Fibroblast of gingiva (primary cell): ENCODE results near the gene PAQR3.
A peak's percentile ranks its signal among the peaks of the same experiment; 100 is the strongest.

Experiments
- DNase-seq: peaks from one replicate; pipeline ENCODE4 v3.0.0-alpha.2; 2011; ENCODE audit warnings: low read depth

Gene PAQR3

DNA sequence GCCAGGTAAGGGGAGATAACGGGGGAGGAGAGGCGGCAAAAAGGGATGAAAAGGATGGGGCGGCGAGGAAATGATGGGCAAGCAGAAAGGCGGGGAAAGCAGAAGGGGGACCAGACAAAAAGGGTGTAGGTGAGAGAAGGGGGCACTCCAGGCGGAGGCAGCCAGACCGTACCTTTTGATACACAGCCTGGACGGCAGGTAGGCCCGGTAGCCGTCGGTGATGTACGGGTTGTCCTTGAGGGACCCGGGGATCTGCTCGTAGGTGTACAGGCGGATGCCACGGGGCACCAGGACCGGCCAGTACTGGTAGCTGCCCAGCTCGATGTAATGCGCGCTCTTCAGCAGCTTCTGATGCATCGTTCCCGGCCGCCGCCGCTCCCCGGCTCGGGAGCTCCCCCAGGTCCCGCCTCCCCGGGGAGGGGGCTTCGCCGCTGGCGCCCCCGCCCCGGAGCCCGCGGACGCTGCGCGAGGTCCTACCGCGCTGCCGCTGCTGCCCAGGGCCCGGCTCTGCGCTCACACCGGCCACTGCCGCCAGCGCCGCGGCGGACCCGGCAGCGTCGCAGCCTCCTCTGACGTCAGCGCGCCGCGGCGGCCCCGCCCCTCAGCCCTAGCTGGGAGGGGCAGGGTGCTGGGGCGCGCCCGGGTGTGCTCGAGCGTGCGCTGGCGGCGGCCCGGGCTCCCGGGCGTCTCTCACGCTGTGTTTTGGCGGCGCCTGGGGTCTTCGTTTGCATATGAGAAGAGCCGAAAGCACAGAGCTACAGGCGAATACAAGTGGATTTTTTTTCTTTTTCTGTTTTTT, at the start of gene PAQR3:
PAQR3 (minus strand) TSS at position 571 of the 799 bp plus-strand sequence; CDS start at position 357, 214 bp downstream.
- peak; percentile 77 for DNase-seq

DNA sequence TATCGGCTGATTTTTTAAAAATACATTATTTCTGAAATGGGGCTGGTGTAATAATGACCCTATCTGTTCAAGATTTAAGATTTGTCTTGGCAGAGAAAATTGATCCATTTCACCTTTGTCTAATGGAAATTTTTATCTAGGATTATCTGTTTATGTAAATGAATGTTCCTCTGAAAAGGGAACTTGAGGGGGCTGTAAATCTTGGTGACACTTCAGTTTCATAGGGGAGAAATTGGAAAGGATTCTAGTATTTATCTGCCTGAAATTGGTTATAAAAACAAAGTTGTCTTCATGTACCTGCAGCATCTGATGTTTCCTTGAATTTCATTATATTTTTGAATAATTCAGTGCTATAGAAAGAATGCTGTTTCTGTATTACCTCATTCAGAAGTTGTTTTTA, 48.4 kb upstream of the PAQR3 start:
- no peak for DNase-seq

DNA sequence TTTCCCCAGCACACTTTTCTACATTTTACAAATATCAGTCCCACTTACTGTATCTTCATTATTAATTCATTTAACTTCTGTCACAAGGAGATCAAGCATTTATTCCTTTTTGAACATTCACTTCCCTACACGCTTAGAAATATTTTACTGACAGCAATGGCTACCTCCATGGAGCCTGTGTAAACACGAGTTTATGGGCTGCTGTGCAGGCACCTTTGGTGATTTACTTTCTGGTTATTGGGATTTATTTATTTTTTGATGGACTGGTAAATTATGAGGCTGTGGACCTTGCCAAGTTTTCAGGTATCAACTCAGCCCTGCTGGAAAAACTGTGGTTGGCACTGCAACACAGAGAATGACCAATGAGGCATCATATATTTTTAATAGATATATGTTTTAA, 45.4 kb upstream of the PAQR3 start:
- no peak for DNase-seq

DNA sequence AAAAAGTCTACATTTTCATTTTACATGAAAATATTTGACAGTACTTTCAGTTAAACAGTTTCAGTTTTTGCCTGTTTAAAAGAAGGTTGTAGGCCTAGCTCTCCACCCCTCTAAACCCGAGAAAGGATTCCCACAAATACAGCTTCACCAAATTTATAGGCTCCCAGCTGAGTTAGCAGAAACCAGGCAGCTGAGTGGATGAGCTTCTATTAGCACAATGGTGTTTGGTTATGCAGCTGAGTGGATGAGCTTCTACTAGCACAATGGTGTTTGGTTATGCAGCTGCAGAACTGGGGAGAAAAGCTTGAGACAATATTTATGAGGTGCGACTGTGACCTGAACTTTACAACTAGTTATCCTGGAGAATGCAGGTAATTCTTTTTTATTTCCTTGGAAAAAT, 36.6 kb upstream of the PAQR3 start:
- no peak for DNase-seq

DNA sequence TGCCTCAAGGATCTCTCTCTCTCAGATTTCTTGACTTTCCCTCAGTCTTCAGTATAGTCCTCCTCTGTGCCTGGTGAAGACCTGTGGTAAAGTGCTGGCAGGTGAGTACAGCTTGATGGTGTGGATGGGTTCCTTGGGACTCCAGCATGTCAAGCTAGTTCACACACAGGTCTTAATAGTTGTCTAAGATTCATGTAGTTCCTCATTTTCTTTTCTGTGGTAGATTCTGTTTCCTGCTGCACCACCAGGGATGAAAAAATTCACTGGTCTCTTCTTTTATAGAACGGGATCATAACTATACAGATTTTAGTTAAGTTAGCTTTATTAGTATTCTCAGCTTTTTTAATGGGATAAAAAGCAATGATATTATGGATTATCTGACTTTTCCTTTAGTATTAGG, 32.5 kb upstream of the PAQR3 start:
- DNase-seq = no peak

GRCh38 chr4:78971326-78971725, 32.1 kb upstream of the PAQR3 start:
- peak; percentile 23 for DNase-seq

DNA sequence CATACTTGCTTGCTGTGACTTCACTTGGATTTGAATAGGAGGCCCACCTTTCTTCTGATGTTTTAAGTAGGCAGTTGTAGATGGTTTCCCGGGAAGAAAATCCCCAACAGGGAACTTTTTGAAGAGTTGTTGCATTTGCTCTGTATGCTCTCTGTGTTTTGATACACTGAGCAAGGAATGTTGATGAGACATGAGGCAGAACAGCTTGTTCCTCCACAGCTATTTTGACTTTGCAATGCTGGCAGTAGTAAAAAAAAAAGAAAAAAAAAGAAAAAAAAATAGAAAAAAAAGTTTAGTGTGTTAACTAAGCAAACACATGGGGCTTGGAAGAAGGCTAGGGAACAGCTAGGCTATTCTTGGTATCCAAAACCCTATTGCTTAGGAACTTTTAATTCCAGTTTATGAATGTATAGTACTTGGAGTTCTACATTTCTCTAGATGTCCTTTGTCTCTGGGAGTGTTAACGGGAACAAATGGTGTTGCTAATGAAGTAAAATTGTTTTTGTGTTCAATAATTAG, 23.4 kb upstream of the PAQR3 start:
- peak; percentile 45 for DNase-seq

GRCh38 chr4:78960926-78961325, 21.7 kb upstream of the PAQR3 start:
- no peak for DNase-seq

- DNase-seq = no peak
These were observed 17.7 kb upstream of the PAQR3 start for GRCh38 chr4:78956975-78957374.

- no peak for DNase-seq
These were observed 14.8 kb upstream of the PAQR3 start for GRCh38 chr4:78953769-78954666.

GRCh38 chr4:78953231-78953630, 14.0 kb upstream of the PAQR3 start:
- no peak for DNase-seq

GRCh38 chr4:78951862-78952472, 12.7 kb upstream of the PAQR3 start:
- DNase-seq = peak; percentile 39

DNA sequence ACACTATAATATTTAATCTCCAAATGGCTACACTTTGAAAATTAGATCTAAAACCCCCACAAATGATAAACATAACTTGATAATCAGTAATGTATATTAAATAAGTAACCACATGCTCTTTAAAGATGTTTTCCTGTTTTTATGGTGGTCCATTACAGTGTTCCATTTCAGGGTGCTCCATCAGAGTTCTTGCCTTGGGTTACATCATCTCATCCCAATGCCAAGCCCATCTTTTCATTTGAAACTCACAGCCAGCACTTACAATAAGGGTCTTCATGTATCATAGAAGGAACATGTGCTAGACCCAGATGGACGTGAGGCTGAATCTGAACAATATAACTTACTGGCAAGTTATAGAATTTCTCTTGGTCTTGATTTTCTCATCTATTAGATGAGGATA, 10.5 kb upstream of the PAQR3 start:
- DNase-seq = no peak

DNA sequence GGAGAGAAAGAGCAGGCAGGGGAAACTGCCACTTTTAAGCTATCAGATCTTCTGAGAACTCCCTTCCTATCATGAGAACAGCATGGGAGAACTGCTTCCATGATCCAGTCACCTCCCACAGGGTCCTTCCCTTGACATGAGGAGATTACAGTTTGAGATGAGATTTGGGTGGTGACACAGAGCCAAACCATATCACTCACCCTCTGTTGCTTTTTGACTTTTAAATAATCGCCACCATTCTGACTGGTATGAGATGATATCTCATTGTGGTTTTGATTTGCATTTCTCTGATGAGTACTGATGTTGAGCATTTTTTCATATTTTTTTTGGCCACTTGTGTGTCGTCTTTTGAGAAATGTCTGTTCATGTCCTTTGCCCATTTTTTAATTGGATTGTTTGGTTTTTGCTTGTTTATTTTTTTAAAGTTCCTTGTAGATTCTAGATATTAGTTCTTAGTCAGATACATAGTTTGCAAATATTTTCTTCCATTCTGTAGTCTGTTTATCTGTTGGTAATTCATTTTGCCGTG, 6.5 kb upstream of the PAQR3 start:
- DNase-seq = no peak

DNA sequence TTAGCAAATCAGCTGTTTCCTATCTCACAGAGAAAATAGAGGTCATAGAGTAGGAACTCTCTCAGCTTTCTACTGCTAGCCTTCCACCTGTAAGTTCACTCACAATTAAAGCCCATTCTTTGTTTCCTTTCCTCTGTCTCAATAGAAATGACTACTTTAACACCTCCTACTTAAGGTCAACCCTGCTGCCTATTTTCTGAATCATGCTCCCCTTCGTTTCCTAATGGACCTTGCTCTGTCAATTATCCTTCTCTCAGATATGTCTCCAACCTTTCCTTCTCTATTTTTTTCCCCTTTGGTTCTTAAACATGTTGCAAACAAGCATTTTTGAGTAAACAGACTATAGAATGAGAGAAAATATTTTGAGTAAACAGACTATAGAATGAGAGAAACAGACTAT, 5.1 kb upstream of the PAQR3 start:
- no peak for DNase-seq

DNA sequence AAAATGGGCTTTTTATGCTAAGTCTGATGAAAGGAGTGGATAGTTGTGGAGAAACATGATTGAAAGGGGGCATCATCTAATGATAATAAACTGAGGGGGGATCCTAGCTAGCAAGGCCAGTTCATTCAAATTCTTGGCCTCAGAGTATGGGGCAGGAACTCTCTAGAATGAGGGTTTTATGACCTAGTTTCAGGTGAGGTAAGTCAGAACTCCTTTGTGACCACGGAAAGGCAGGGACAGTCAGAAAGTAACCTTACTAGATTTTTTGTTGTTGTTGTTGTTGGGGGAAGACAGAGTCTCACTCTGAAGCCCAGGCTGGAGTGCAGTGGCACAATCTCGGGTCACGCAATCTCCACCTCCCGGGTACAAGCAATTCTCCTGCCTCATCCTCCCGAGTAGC, 1.5 kb upstream of the PAQR3 start:
- DNase-seq = no peak

DNA sequence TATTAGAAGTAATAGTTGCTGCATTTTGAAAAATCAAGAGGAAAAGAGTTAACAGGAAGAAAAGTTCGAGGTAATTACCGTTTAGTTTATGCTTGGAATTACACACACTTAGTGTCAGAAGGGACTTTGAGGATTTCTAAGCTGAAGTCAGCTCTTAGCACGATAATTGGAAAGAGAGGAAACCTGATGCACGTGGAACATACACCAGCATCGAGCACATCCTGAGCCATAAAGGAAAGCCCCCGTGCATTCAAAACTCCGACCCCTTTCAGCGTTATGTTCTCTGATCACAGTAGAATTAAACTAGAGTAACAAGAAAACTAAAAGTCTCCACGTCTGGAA, 400 bp upstream of the PAQR3 start:
- no peak for DNase-seq

DNA sequence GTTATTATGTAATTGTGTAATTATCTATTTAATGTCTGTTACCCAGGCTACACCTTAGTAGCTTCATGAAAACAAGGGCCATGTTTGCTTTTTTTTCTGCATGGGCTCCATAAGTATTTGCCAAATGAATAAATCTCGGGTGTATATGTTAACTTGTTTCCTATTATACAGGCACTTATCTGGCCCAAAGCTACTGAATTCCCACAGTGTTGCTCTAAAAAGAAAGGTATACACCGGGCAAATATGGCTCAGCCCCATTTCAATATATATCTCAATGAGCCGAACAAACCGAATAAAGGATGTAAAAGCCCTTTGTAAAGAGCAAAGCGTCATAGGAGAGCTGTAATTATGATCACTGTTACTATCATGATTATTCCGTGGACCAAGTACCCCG, 767 bp downstream of the PAQR3 start:
- no peak for DNase-seq

DNA sequence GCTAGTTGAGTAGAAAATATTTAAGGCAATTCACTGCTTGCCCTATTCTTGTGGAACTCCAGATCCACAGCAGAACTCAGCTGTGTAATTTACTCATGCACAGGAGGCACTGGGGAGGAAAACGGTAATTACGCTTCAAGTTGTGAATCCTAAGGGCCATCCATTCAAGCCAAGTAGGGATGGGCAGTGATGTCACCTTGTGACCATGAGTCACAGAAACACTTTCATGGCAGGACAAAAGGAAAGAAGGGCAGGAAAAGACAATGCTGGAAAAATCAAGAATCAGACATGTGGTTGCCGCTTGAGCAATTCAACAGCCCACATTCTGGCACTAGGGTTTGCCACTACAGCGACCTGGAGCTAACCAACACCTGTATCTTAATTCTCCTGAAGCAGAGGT, 1.4 kb downstream of the PAQR3 start:
- no peak for DNase-seq

- no peak for DNase-seq
These were observed 2.2 kb downstream of the PAQR3 start for GRCh38 chr4:78936989-78937388.

- no peak for DNase-seq
These were observed 9.1 kb downstream of the PAQR3 start for GRCh38 chr4:78930016-78930629.

DNA sequence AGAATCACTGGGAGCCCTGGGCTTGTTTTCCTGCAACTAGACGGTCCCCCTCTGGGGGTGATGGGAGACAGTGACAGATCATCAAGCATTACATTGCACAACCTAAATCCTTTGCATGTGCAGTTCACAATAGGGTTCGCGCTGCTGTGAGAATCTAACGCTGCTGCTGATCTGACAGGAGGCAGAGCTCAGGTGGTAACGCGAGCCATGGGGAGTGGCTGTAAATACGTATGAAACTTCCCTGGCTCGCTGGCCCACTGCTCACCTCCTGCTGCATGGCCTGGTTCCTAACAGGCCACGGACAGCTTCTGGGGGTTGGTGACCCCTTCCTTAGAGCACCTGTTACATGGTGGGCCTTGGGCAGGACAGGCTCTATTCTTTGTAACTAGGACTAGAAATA, 10.4 kb downstream of the PAQR3 start:
- DNase-seq = no peak
